Measurements from ENCODE around the gene MACROH2A1.

The MACROH2A1 gene

GRCh38 chr5:135398160-135398854, 724 bp downstream of the MACROH2A1 start:
- in situ Hi-C loops (cut with MboI; ENCODE audit: low sequenced_read_pairs, unreplicated experiment) = no loop called here
- DNase-seq (ENCODE audit: low spot score) = peak; percentile 61
- TF ChIP-seq CTCF (IDR thresholded peaks at IDR 0.05; ENCODE audit: borderline replicate concordance, control extremely low read depth, extremely low read depth, insufficient read depth, missing control alignments) = no peak

GRCh38 chr5:135397084-135397483, 1.9 kb downstream of the MACROH2A1 start:
- DNase-seq (ENCODE audit: low spot score) = no peak
- no peak for TF ChIP-seq CTCF (IDR thresholded peaks at IDR 0.05; ENCODE audit: borderline replicate concordance, control extremely low read depth, extremely low read depth, insufficient read depth, missing control alignments)
- in situ Hi-C loops (cut with MboI; ENCODE audit: low sequenced_read_pairs, unreplicated experiment) = no loop called here

GRCh38 chr5:135396459-135397055, 2.5 kb downstream of the MACROH2A1 start:
- no peak for TF ChIP-seq CTCF (IDR thresholded peaks at IDR 0.05; ENCODE audit: borderline replicate concordance, control extremely low read depth, extremely low read depth, insufficient read depth, missing control alignments)
- in situ Hi-C loops (cut with MboI; ENCODE audit: low sequenced_read_pairs, unreplicated experiment) = no loop called here
- DNase-seq (ENCODE audit: low spot score) = no peak

- no peak for TF ChIP-seq CTCF (IDR thresholded peaks at IDR 0.05; ENCODE audit: borderline replicate concordance, control extremely low read depth, extremely low read depth, insufficient read depth, missing control alignments)
- in situ Hi-C loops (cut with MboI; ENCODE audit: low sequenced_read_pairs, unreplicated experiment) = no loop called here
- DNase-seq (ENCODE audit: low spot score) = no peak
Observed at GRCh38 chr5:135395866-135396265, 3.2 kb downstream of the MACROH2A1 start.

DNA sequence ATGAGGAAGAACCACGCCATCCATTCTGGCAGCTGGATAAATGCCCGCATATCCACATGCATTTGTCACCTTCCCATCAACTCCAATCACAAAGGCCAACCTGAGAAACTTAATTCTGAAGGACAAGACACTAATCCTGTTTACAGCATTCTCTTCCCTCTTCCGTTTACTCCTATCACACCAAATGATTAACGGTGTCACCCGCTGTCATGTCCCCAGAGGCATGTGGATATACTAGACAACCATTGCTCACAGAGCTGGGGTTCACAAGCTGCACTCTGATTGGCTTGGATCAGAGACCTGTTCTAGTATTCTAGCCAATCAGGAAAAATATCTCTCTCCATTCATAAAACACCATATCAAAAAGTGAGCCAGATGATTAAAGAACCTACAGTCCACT, 3.6 kb downstream of the MACROH2A1 start:
- no peak for TF ChIP-seq CTCF (IDR thresholded peaks at IDR 0.05; ENCODE audit: borderline replicate concordance, control extremely low read depth, extremely low read depth, insufficient read depth, missing control alignments)
- DNase-seq (ENCODE audit: low spot score) = no peak
- in situ Hi-C loops (cut with MboI; ENCODE audit: low sequenced_read_pairs, unreplicated experiment) = no loop called here

- no peak for TF ChIP-seq CTCF (IDR thresholded peaks at IDR 0.05; ENCODE audit: borderline replicate concordance, control extremely low read depth, extremely low read depth, insufficient read depth, missing control alignments)
- DNase-seq (ENCODE audit: low spot score) = no peak
- in situ Hi-C loops (cut with MboI; ENCODE audit: low sequenced_read_pairs, unreplicated experiment) = no loop called here
Observed at GRCh38 chr5:135394095-135394494, 4.9 kb downstream of the MACROH2A1 start.

All from GM13976 (cell line).